PC-3 (cell line): ENCODE measurements around the gene SVBP. TPM values are rescaled to one million over a fixed set of nuclear protein-coding genes. Genes with fewer than 3 reads are reported as not detected.
"Not testable (repeated sequence)": the region's sequence is repeated elsewhere in the genome, so short reads cannot be mapped to it uniquely, and the experiment has no call there.

Experiments used
- ATAC-seq: fragments of 200-7000 bp; cut with Tn5 transposase; 2 replicates; pipeline ENCODE4 v1.9.1; 2020; ENCODE audit warnings: mild to moderate bottlenecking, moderate library complexity
- BruUV-seq: library from RNA; stranded (reverse); fragments of 400-500 nt; replicated peaks from 2 replicates; lab custom pipeline; 2021; lab: Mats Ljungman, UMichigan
- CTCF ChIA-PET: fragments of 300-600 bp; sonication (Branson Sonifier 250); formaldehyde crosslinking; loops from one replicate; lab custom pipeline; 2022; ENCODE audit warnings: antibody characterized with exemption; lab: Charles Lee
- POLR2A ChIA-PET: fragments of 300-600 bp; sonication (Branson Sonifier 250); formaldehyde crosslinking; loops from one replicate; lab custom pipeline; 2022; ENCODE audit warnings: antibody characterized with exemption; ENCODE audit not compliant: unreplicated experiment; lab: Charles Lee
- DNase-seq: peaks from one replicate; pipeline ENCODE4 v3.0.0-alpha.2; 2015
- H2AFZ ChIP-seq: fragments of 300-600 bp; sonication (generic); 2 replicates; pipeline ENCODE4 v1.6.0; 2016; ENCODE audit warnings: antibody characterized with exemption, low read length
- H3F3A ChIP-seq: fragments of 300-600 bp; sonication (generic); one replicate; pipeline ENCODE4 v1.6.0; 2017; ENCODE audit warnings: antibody characterized with exemption, low read length, control low read depth, mild to moderate bottlenecking; ENCODE audit not compliant: unreplicated experiment
- H3K27ac ChIP-seq: fragments of 300-600 bp; sonication (generic); 2 replicates; pipeline ENCODE4 v1.5.1; 2016; ENCODE audit warnings: mild to moderate bottlenecking, low read length
- H3K27me3 ChIP-seq: fragments of 300-600 bp; sonication (generic); 2 replicates; pipeline ENCODE4 v1.6.1; 2016; ENCODE audit warnings: low read length, mixed read lengths
- H3K36me3 ChIP-seq: fragments of 300-600 bp; sonication (generic); 2 replicates; pipeline ENCODE4 v1.6.1; 2016; ENCODE audit warnings: low read depth, mixed run types, low read length, mixed read lengths
- H3K4me1 ChIP-seq: fragments of 300-600 bp; sonication (generic); 2 replicates; pipeline ENCODE4 v1.5.1; 2016; ENCODE audit warnings: low read length; ENCODE audit not compliant: insufficient read depth
- H3K4me2 ChIP-seq: fragments of 300-600 bp; sonication (generic); 2 replicates; pipeline ENCODE4 v1.6.0; 2016; ENCODE audit warnings: low read length
- H3K4me3 ChIP-seq: fragments of 300-600 bp; sonication (generic); 2 replicates; pipeline ENCODE4 v1.5.1; 2016; ENCODE audit warnings: mild to moderate bottlenecking, low read length, mixed read lengths
- H3K79me2 ChIP-seq: fragments of 300-600 bp; sonication (generic); 2 replicates; pipeline ENCODE4 v1.6.1; 2017; ENCODE audit warnings: low read length, mixed read lengths
- H3K9ac ChIP-seq: fragments of 300-600 bp; sonication (generic); 2 replicates; pipeline ENCODE4 v1.6.0; 2016; ENCODE audit warnings: mild to moderate bottlenecking, low read length
- H3K9me2 ChIP-seq: fragments of 300-600 bp; sonication (generic); replicated peaks from 2 replicates; pipeline ENCODE4 v1.6.1; 2016; ENCODE audit warnings: mixed run types, low read length, mixed read lengths
- H3K9me3 ChIP-seq: fragments of 300-600 bp; sonication (generic); 2 replicates; pipeline ENCODE4 v1.6.1; 2016; ENCODE audit warnings: low read length, mixed read lengths
- H4K20me1 ChIP-seq: fragments of 300-600 bp; sonication (generic); 2 replicates; pipeline ENCODE4 v1.6.1; 2016; ENCODE audit warnings: low read length, mixed read lengths
- EZH2 ChIP-seq: fragments of 300-600 bp; sonication (generic); IDR thresholded peaks from one replicate; pipeline ENCODE4 v1.6.1; 2017; ENCODE audit warnings: antibody characterized with exemption, mild to moderate bottlenecking, low read length; ENCODE audit not compliant: unreplicated experiment
- EZH2phosphoT487 ChIP-seq: fragments of 300-600 bp; sonication (generic); IDR thresholded peaks from 2 replicates; pipeline ENCODE4 v1.6.1; 2018; ENCODE audit warnings: mild to moderate bottlenecking, antibody characterized with exemption, low read length, borderline replicate concordance
- intact Hi-C: fragments of 100-400 bp; cut with micrococcal nuclease; formaldehyde crosslinking; loops from 2 replicates; pipeline ENCODE4 v1.9.0; 2023
- total RNA-seq: library from RNA; depleted of rRNA; stranded (reverse); fragments of >200 nt; gene quantifications from 2 replicates; pipeline ENCODE4 v1.2.3, GENCODE V29; 2014
- TF ChIP-seq, protein P1 (sequence below): fragments of 300-600 bp; sonication (generic); conservative IDR thresholded peaks from 2 replicates; pipeline ENCODE4 v1.5.1; 2017; ENCODE audit warnings: antibody characterized with exemption, low read depth, mild to moderate bottlenecking, low read length

Gene SVBP
- total RNA-seq, 1 experiment from 2014 or later, result 39.7 TPM

DNA sequence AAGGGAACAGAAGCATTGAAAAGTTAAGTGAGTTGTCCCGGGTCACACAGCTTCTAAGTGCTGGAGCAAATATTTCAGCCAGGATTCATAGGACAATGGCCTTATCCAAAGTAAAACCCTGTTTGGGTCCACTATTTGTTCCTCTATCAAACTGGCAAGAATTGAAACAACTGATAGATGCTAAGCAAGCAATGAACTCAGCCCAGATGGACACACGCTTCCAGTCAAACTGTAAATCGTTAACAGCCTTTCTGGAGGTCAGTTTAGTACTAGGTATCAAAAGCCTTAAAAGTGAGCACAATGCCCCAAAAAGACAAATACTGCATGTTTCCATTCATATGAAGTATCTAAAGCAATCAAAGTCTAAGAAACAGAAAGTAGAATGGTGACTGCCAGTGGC is 779 bp upstream of the SVBP start:
- no TSS peak for BruUV-seq
- Histone ChIP-seq H3K4me1 (peaks cover 18% of the 10 kb centered on the region), H3F3A (no peaks in the 10 kb centered on the region), H3K27ac (no peak overlapping the region), H3K4me3 (peak overlapping the region; percentile 86), H2AFZ (no peak overlapping the region), H3K4me2 (peak overlapping the region; percentile 84), H3K9ac (0 out of 2 replicates have a peak overlapping the region, but pooled peaks have one; percentile 98), H3K79me2 (0 out of 2 replicates have a peak, but pooled peaks cover 3% of the 10 kb centered on the region), H3K27me3 (no peaks in the 10 kb centered on the region), H3K36me3 (no peaks in the 10 kb centered on the region; the same call in 1 of the 2 replicates), H4K20me1 (no peaks in the 10 kb centered on the region), H3K9me2 (no peaks in the 10 kb centered on the region), H3K9me3 (no peaks in the 10 kb centered on the region)
- CTCF ChIA-PET, result no interaction called here
- intact Hi-C loops, result loop anchor here (5.0 kb wide), 1 partner anchor 51 kb away; the partner anchor contains the start of genes C1orf50 and P3H1
- POLR2A ChIA-PET, result interaction anchor here (0.7 to 1.4 kb wide), 2 partner anchors 28 to 45 kb away, joined by 3 to 4 read pairs; partner anchors contain the start of gene ZNF691
- DNase-seq (no peak), ATAC-seq (no peak)
- TF ChIP-seq EZH2, result no peak
- TF ChIP-seq, protein P1, sequence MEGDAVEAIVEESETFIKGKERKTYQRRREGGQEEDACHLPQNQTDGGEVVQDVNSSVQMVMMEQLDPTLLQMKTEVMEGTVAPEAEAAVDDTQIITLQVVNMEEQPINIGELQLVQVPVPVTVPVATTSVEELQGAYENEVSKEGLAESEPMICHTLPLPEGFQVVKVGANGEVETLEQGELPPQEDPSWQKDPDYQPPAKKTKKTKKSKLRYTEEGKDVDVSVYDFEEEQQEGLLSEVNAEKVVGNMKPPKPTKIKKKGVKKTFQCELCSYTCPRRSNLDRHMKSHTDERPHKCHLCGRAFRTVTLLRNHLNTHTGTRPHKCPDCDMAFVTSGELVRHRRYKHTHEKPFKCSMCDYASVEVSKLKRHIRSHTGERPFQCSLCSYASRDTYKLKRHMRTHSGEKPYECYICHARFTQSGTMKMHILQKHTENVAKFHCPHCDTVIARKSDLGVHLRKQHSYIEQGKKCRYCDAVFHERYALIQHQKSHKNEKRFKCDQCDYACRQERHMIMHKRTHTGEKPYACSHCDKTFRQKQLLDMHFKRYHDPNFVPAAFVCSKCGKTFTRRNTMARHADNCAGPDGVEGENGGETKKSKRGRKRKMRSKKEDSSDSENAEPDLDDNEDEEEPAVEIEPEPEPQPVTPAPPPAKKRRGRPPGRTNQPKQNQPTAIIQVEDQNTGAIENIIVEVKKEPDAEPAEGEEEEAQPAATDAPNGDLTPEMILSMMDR, result no peak
- TF ChIP-seq EZH2phosphoT487, result no peak

DNA sequence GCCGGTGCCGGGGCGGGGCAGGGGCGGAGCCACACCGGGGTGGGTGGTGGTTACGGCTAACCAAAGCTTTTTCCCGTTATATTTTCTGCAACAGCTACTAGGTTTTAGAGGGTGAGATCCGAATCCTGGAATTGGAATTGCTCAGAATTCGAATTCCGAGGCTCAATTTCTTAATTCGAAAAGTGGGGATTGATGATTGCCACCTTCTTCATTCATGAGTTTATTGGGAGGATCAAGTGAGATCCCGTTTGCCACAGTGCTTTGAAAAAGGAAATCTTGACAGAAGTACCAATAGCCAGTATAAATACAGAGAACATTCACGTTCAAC is 207 bp upstream of the SVBP start:
- Histone ChIP-seq H4K20me1 (no peaks in the 10 kb centered on the region), H3K4me2 (peak overlapping the region; percentile 84), H2AFZ (no peak overlapping the region; the same call in 1 of the 2 replicates), H3K4me1 (peaks cover 14% of the 10 kb centered on the region), H3K36me3 (no peaks in the 10 kb centered on the region; the same call in 1 of the 2 replicates), H3K9me2 (no peaks in the 10 kb centered on the region), H3K27ac (peak overlapping the region; percentile 97), H3K9me3 (no peaks in the 10 kb centered on the region), H3F3A (no peaks in the 10 kb centered on the region), H3K9ac (peak overlapping the region; percentile 98), H3K4me3 (peak overlapping the region; percentile 86), H3K27me3 (no peaks in the 10 kb centered on the region), H3K79me2 (0 out of 2 replicates have a peak, but pooled peaks cover 3% of the 10 kb centered on the region)
- intact Hi-C loops, result loop anchor here (5.0 kb wide), 1 partner anchor 50 kb away; the partner anchor contains the start of genes C1orf50 and P3H1
- ATAC-seq (peak; percentile 80), DNase-seq (no peak)
- CTCF ChIA-PET, result no interaction called here
- TF ChIP-seq, protein P1, result no peak
- no peak for TF ChIP-seq EZH2
- no TSS peak for BruUV-seq
- POLR2A ChIA-PET, result interaction anchor here (0.7 to 1.4 kb wide), 3 partner anchors 29 to 1280 kb away, joined by 3 to 4 read pairs (median 3); partner anchors contain the start of gene ZNF691

DNA sequence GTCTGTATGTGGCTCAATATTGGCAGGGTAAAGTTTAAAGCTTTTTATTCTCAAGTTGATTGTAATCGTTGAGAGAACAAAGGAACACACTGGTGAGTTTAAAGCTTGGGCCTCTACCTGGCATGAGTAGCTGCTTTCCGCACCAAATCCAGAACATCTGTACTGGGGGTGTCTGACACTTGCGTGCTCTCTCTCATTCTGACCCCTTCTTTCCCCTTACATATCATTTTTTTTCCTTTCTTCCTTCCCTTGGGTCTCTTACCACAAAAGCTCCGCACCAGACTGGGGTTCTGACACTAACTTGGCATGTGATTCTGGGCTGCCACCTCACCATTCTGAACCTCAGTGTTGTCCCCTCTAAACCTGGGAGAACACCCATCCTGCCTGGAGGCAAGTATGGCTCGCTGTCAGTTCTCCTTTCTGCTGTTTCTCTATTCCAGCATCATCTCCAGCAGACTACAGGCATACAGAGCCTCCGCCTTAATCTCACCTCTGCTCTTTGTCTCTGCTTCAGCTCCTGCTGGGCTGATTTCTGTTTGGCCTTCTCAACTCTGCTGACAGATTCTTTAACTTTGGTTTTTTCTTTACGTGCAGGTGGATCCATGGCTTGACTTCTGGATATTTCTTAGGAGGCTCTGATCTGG is 1.1 kb downstream of the SVBP start:
- H3K4me2 ChIP-seq, result peak overlapping the region; percentile 89
- DNase-seq, result peak; percentile 14
- POLR2A ChIA-PET, result interaction anchor here (0.6 kb wide), 1 partner anchor 39 kb away, joined by 4 read pairs; no protein-coding TSS in a partner anchor
- intact Hi-C loops, result loop anchor here (5.0 kb wide), 1 partner anchor 49 kb away; the partner anchor contains the start of genes C1orf50 and P3H1
- H3K9ac ChIP-seq, result peak overlapping the region; percentile 98
- TSS peak; percentile 68 for BruUV-seq
- no peaks in the 10 kb centered on the region; the same call in 1 of the 2 replicates for H3K36me3 ChIP-seq
- H3F3A ChIP-seq, result no peaks in the 10 kb centered on the region
- no peaks in the 10 kb centered on the region for H3K27me3 ChIP-seq
- H3K9me2 ChIP-seq, result no peaks in the 10 kb centered on the region
- H3K79me2 ChIP-seq, result 0 out of 2 replicates have a peak, but pooled peaks cover 3% of the 10 kb centered on the region
- peak overlapping the region; percentile 92 for H2AFZ ChIP-seq
- H3K27ac ChIP-seq, result no peak overlapping the region
- no peaks in the 10 kb centered on the region for H4K20me1 ChIP-seq
- no peaks in the 10 kb centered on the region for H3K9me3 ChIP-seq
- peak overlapping the region; percentile 86 for H3K4me3 ChIP-seq
- H3K4me1 ChIP-seq, result peaks cover 14% of the 10 kb centered on the region
- CTCF ChIA-PET, result no interaction called here
- TF ChIP-seq EZH2phosphoT487 (no peak), EZH2 (no peak)
- TF ChIP-seq, protein P1, result no peak
- peak; percentile 8 for ATAC-seq

DNA sequence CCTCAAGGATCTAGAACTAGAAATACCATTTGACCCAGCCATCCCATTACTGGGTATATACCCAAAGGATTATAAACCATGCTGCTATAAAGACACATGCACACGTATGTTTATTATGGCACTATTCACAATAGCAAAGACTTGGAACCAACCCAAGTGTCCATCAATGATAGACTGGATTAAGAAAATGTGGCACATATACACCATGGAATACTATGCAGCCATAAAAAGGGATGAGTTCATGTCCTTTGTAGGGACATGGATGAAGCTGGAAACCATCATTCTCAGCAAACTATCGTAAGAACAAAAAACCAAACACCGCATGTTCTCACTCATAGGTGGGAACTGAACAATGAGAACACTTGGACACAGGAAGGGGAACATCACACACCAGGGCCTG is 2.4 kb downstream of the SVBP start:
- H3K9me3 ChIP-seq, DNase-seq, H3K9me2 ChIP-seq, H3K36me3 ChIP-seq, H3K4me3 ChIP-seq, H3K27ac ChIP-seq, H3F3A ChIP-seq, H4K20me1 ChIP-seq, H3K9ac ChIP-seq, BruUV-seq, H2AFZ ChIP-seq, H3K79me2 ChIP-seq, CTCF ChIA-PET, POLR2A ChIA-PET, ATAC-seq, H3K27me3 ChIP-seq, H3K4me2 ChIP-seq: not testable (repeated sequence)
- intact Hi-C loops, result loop anchor here (5.0 kb wide), 1 partner anchor 48 kb away; the partner anchor contains the start of genes C1orf50 and P3H1
- peaks cover 14% of the 10 kb centered on the region for H3K4me1 ChIP-seq
